Sigmoid colon (tissue), 4 donors: ENCODE results near the gene MRPL28.
A peak's percentile ranks its signal among the peaks of the same experiment; 100 is the strongest.

Source experiments
- EP300 ChIP-seq, 4 donors: sonication (generic); formaldehyde crosslinking; IDR thresholded peaks; one replicate each; pipeline ENCODE4 v1.6.1; 2017; ENCODE audit warnings: antibody characterized with exemption in 4 of 4
- POLR2A ChIP-seq, 2 donors: fragments of 450-650 bp; IDR thresholded peaks; one replicate each; pipeline ENCODE4 v1.6.1; 2016; ENCODE audit warnings: antibody characterized with exemption in 2 of 2, mild to moderate bottlenecking in 2 of 2, moderate library complexity in 2 of 2
- POLR2AphosphoS5 ChIP-seq, 4 donors: sonication (generic); formaldehyde crosslinking; IDR thresholded peaks; one replicate each; pipeline ENCODE4 v1.6.1; 2017; ENCODE audit warnings: antibody characterized with exemption in 4 of 4
- TF ChIP-seq, protein P1 (sequence below), 4 experiments: fragments of 450-650 bp in 3 of 4; fragments of 200-600 bp in 1 of 4; IDR thresholded peaks; one replicate each; pipeline ENCODE4 v1.5.1; 2016 to 2019; ENCODE audit warnings: antibody characterized with exemption in 4 of 4, mild to moderate bottlenecking in 3 of 4, moderate library complexity in 2 of 4

DNA sequence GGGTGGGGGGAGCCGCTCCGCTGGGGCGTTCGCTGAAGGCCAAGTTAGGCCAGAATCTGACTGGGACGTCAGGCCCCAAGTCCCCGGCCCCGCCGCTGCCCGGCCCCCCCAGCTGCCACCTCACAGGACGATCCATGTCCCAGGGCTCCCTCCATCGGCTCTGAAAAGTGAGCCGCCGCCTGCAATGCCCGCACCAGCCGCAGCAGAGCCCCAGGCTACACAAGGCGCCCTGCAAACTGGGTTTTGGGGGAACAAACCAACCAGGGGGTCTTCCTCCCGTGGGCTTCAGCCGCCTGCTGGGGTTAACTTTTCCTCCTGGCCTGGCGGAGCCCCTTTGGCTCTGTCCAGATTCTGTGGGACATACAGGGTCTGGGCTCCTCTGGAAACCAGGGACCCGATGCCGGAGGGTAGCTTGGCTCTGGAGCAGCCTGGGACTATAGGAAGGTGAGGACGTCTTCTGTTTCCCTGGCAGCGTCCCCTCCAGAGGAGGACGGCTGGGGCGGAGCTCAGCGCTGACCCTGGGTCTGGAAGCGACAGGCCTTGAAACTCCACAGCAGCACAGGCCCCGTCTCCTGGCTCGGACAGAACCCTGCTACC lies 27.5 kb upstream of the MRPL28 start:
- TF ChIP-seq, protein P1, sequence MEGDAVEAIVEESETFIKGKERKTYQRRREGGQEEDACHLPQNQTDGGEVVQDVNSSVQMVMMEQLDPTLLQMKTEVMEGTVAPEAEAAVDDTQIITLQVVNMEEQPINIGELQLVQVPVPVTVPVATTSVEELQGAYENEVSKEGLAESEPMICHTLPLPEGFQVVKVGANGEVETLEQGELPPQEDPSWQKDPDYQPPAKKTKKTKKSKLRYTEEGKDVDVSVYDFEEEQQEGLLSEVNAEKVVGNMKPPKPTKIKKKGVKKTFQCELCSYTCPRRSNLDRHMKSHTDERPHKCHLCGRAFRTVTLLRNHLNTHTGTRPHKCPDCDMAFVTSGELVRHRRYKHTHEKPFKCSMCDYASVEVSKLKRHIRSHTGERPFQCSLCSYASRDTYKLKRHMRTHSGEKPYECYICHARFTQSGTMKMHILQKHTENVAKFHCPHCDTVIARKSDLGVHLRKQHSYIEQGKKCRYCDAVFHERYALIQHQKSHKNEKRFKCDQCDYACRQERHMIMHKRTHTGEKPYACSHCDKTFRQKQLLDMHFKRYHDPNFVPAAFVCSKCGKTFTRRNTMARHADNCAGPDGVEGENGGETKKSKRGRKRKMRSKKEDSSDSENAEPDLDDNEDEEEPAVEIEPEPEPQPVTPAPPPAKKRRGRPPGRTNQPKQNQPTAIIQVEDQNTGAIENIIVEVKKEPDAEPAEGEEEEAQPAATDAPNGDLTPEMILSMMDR (IDR thresholded peaks at IDR 0.05): peak; percentile 49 to 79 (median 60)
- TF ChIP-seq POLR2AphosphoS5 (IDR thresholded peaks at IDR 0.05): peak in 1 of 4 donors; percentile 28
- TF ChIP-seq EP300 (IDR thresholded peaks at IDR 0.05): no peak
- no peak for TF ChIP-seq POLR2A (IDR thresholded peaks at IDR 0.05)
